AG09319 (cell line): ENCODE data around the gene GDF15.

ENCODE experiments used
- DNase-seq: peaks from one replicate; pipeline ENCODE4 v3.0.0-alpha.2; 2010; ENCODE audit warnings: low read depth; ENCODE audit errors: extremely low read depth
- CTCF ChIP-seq: IDR thresholded peaks from 2 replicates; pipeline ENCODE4 v1.5.1; 2011; ENCODE audit warnings: low read depth, mild to moderate bottlenecking, inconsistent platforms, low read length, moderate library complexity

GDF15 gene

DNA sequence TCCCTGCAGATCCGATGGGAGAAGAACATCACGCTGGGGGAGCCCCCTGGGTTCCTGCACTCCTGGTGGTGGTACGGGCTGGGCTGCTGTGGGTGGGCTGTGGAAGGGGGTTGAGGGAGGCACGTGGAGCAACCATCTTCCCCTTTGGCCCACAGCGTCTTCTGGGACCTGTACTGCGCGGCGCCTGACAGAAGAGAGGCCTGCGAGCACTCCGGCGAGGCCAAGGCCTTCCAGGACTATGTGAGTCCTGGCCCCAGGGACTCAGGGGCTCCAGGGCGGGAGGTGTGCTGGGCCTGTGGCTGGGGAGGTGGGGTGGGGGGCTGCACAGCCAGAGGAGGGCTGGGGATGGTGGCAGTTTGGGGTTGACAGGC, 41.8 kb downstream of the GDF15 start:
- DNase-seq, result no peak
- no peak for TF ChIP-seq CTCF

GRCh38 chr19:18428173-18428786, 42.3 kb downstream of the GDF15 start:
- DNase-seq, result no peak
- no peak for TF ChIP-seq CTCF

- no peak; the same call in none of the 2 replicates for TF ChIP-seq CTCF
Measured at GRCh38 chr19:18428787-18429674, 43.1 kb downstream of the GDF15 start.

DNA sequence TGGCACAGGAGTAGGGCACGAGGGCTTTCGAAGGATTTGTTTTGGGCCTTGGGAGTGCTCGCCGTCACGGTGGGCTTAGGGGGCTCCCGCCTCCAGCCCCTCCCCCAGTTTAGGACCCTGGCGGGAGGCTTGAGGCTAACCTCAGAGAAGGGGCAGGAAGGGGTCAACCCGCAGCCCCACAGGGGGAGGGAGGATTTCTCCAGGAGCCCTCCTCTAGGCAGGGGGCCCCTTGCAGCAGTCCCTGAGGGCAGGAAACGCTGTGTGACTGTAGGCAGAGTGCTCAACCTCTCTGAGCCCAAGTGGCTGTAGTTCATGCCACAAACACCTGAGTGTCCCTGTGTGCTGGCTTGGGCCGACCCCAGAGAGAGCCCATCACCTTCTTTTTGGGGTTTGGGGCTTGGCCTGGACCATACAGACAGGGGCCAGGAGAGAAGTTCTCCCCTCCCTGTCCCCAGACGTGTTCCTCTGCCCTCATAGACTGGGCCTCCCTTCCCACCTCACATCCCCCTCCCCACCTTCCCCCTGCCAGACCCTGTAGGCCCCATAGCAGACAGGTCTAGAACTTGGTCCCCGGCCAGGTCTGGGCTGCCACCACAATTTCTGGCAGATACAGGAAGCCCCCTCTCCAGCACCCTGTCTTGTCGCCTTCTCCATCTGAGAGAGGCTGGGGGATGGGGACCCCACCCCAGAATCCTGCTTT, 43.9 kb downstream of the GDF15 start:
- TF ChIP-seq CTCF, result no peak
- no peak for DNase-seq

More at GRCh38 chr19:18428787-18429674, 43.1 kb downstream of the GDF15 start:
- no peak for DNase-seq

DNA sequence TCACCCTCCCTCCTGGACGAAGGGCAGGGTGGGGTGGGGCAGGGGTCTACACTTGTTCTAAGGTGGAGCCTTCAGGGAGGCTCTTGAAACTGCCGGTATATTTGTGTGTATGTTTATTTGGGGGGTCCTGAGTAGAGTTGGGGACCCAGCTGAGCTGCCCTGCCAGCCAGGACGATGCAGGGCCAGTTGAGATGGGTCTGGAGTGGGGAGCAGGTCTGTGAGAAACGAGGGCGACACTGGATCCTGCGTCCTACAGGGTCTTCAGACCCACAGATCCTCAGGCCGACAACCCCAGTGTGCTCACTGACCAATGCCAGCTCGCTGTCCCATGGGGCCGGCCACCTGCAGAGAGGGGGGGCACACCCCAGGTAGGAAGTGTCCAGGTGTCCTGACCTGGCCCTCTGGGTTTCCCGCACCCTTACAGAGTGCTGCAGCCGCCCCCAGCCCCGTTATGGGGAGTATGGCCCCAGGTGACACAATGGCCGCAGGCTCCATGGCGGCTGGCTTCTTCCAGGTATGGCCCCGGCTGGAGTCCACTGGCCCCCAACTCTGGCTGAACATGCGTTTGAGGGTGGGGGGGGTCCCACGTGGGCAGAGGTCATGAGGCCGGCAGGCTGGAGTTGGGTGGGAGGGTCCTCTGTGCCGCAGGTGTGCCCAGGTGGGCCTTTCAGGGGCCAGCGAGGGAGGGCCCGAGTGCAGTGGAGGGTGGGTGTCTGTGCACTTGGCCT, 44.6 kb downstream of the GDF15 start:
- no peak for DNase-seq
- TF ChIP-seq CTCF, result no peak

- DNase-seq, result no peak
- no peak for TF ChIP-seq CTCF
Measured at GRCh38 chr19:18431351-18432197, 45.6 kb downstream of the GDF15 start.
